Tibial artery (tissue), 4 donors: ENCODE data around the gene MYLK.

Source experiments
- DNase-seq, 2 donors: peaks; one replicate each; pipeline ENCODE4 v3.0.0-alpha.2; 2019
- H3K27ac ChIP-seq, 2 donors: fragments of 200-600 bp; sonication (generic) in 1 of 2; 1 replicate in 1 of 2; 2 replicates in 1 of 2; pipeline ENCODE4 v1.5.1; 2018 to 2019; ENCODE audit warnings: mild to moderate bottlenecking in 1 of 2
- H3K27me3 ChIP-seq, 2 donors: fragments of 200-600 bp; sonication (generic) in 1 of 2; one replicate each; pipeline versions ENCODE4 v1.5.1 to v1.6.0; 2016 to 2019
- H3K36me3 ChIP-seq, 3 donors: fragments of 200-600 bp; sonication (generic) in 2 of 3; one replicate each; pipeline ENCODE4 v1.5.1; 2016 to 2019; ENCODE audit warnings: mild to moderate bottlenecking in 2 of 3
- H3K4me1 ChIP-seq, 4 donors: fragments of 200-600 bp; sonication (generic) in 2 of 4; 1 replicate in 3 of 4; 2 replicates in 1 of 4; pipeline ENCODE4 v1.5.1; 2016 to 2019
- H3K4me3 ChIP-seq, 2 donors: fragments of 200-600 bp; sonication (generic) in 1 of 2; 1 replicate in 1 of 2; 2 replicates in 1 of 2; pipeline ENCODE4 v1.5.1; 2018 to 2019; ENCODE audit warnings: mild to moderate bottlenecking in 2 of 2
- H3K9me3 ChIP-seq, 3 donors: fragments of 200-600 bp; sonication (generic) in 1 of 3; one replicate each; pipeline ENCODE4 v1.5.1; 2016 to 2019
- CTCF ChIP-seq, 2 experiments: fragments of 200-600 bp in 1 of 2; fragments of 450-650 bp in 1 of 2; IDR thresholded peaks; one replicate each; pipeline ENCODE4 v1.5.1; 2017 to 2019; ENCODE audit warnings: antibody characterized with exemption in 2 of 2, mild to moderate bottlenecking in 1 of 2, moderate library complexity in 1 of 2
- intact Hi-C: fragments of 100-400 bp; cut with DNase I; formaldehyde crosslinking; loops from one replicate; pipeline ENCODE4 v1.15.0; 2023; ENCODE audit warnings: low total_unique reads

The MYLK gene

GRCh38 chr3:123733341-123733740 lies 150.8 kb downstream of the MYLK start:
- no peak for DNase-seq
- intact Hi-C loops: no loop called here
- H3K4me1 ChIP-seq: peaks cover 0 to 2% (median 0%) of the 10 kb centered on the region in 4 donors
- no peak overlapping the region for H3K27ac ChIP-seq
- peaks cover 0 to 52% (median 0%) of the 10 kb centered on the region in 3 donors for H3K36me3 ChIP-seq
- H3K9me3 ChIP-seq: no peaks in the 10 kb centered on the region
- no peak for TF ChIP-seq CTCF (IDR thresholded peaks at IDR 0.05)
- no peaks in the 10 kb centered on the region for H3K27me3 ChIP-seq
- H3K4me3 ChIP-seq: no peak overlapping the region

- H3K9me3 ChIP-seq: no peaks in the 10 kb centered on the region
- no peak for DNase-seq
- H3K4me3 ChIP-seq: no peak overlapping the region
- H3K27ac ChIP-seq: no peak overlapping the region
- intact Hi-C loops: no loop called here
- H3K27me3 ChIP-seq: no peaks in the 10 kb centered on the region
- no peak for TF ChIP-seq CTCF (IDR thresholded peaks at IDR 0.05)
- peaks cover 0 to 43% (median 0%) of the 10 kb centered on the region in 3 donors for H3K36me3 ChIP-seq
- peaks cover 0 to 8% (median 0%) of the 10 kb centered on the region in 4 donors for H3K4me1 ChIP-seq
Observed at GRCh38 chr3:123732447-123732846, 151.7 kb downstream of the MYLK start.

GRCh38 chr3:123730829-123731228 lies 153.3 kb downstream of the MYLK start:
- intact Hi-C loops: no loop called here
- H3K4me1 ChIP-seq: peaks cover 0 to 8% (median 0%) of the 10 kb centered on the region in 4 donors
- DNase-seq: no peak
- no peaks in the 10 kb centered on the region for H3K27me3 ChIP-seq
- H3K27ac ChIP-seq: no peak overlapping the region
- H3K9me3 ChIP-seq: no peaks in the 10 kb centered on the region
- peaks cover 0 to 27% (median 0%) of the 10 kb centered on the region in 3 donors for H3K36me3 ChIP-seq
- TF ChIP-seq CTCF (IDR thresholded peaks at IDR 0.05): no peak
- no peak overlapping the region for H3K4me3 ChIP-seq

- no peaks in the 10 kb centered on the region for H3K27me3 ChIP-seq
- H3K9me3 ChIP-seq: no peaks in the 10 kb centered on the region
- intact Hi-C loops: no loop called here
- peaks cover 0 to 12% (median 0%) of the 10 kb centered on the region in 4 donors for H3K4me1 ChIP-seq
- no peak overlapping the region for H3K27ac ChIP-seq
- no peak for DNase-seq
- no peak overlapping the region for H3K4me3 ChIP-seq
- H3K36me3 ChIP-seq: peaks cover 0 to 25% (median 0%) of the 10 kb centered on the region in 3 donors
- no peak for TF ChIP-seq CTCF (IDR thresholded peaks at IDR 0.05)
Observed at GRCh38 chr3:123728991-123729390, 155.1 kb downstream of the MYLK start.

- peak overlapping the region in 1 of 2 donors; percentile 17 for H3K27ac ChIP-seq
- peaks cover 0 to 19% (median 5%) of the 10 kb centered on the region in 4 donors for H3K4me1 ChIP-seq
- no peak overlapping the region for H3K4me3 ChIP-seq
- DNase-seq: no peak
- no peaks in the 10 kb centered on the region for H3K27me3 ChIP-seq
- TF ChIP-seq CTCF (IDR thresholded peaks at IDR 0.05): no peak
- intact Hi-C loops: no loop called here
- peaks cover 0 to 15% (median 0%) of the 10 kb centered on the region in 3 donors for H3K36me3 ChIP-seq
- H3K9me3 ChIP-seq: no peaks in the 10 kb centered on the region
Observed at GRCh38 chr3:123728014-123728413, 156.1 kb downstream of the MYLK start.
